Measurements from ENCODE around the gene RAD51C. TPM values are rescaled to one million over a fixed set of nuclear protein-coding genes. Genes with fewer than 3 reads are reported as not detected.

The RAD51C gene
- total and polyA plus RNA-seq, 10 of the 15 experiments (the other 5 are each of a cell fraction or from before 2014, with no cell fraction given): 59.6 to 267 (median 106) TPM

GRCh38 chr17:58728798-58729197 lies 36.4 kb downstream of the RAD51C start (continued):
- TF ChIP-seq ZBTB4 (CRISPR knock-in tag; IDR thresholded peaks at IDR 0.05) (no peak), CBFB (IDR thresholded peaks at IDR 0.05; ENCODE audit: low read depth) (no peak), NKRF (conservative IDR thresholded peaks at IDR 0.05) (no peak)

- POLR2A ChIA-PET: interaction anchor here (0.5 kb wide), 1 partner anchor 324 kb away, joined by 3 read pairs; no protein-coding TSS in a partner anchor
- in situ Hi-C loops (cut with MboI): no loop called here
These were observed 38.5 kb downstream of the RAD51C start for GRCh38 chr17:58730937-58731336.

More at GRCh38 chr17:58730937-58731336, 38.5 kb downstream of the RAD51C start:
- SMC1A ChIA-PET (ENCODE audit: uncharacterized antibody, unreplicated experiment): interaction anchor here (0.7 kb wide), 1 partner anchor 16 kb away, joined by 4 read pairs; no protein-coding TSS in a partner anchor
- ATAC-seq (no peak), DNase-seq (ENCODE audit: low read depth, low spot score) (no peak), FAIRE-seq (no peak)
- H2AFZ ChIP-seq (ENCODE audit: control insufficient read depth, low read depth, low read length): no peak overlapping the region
- no peaks in the 10 kb centered on the region for H3K79me2 ChIP-seq (ENCODE audit: control insufficient read depth, insufficient read depth, low read length)
- H3K27ac ChIP-seq (ENCODE audit: control insufficient read depth, insufficient read depth): no peak overlapping the region
- TF ChIP-seq MXI1 (IDR thresholded peaks at IDR 0.05; ENCODE audit: low read depth, low read length): no peak
- TF ChIP-seq RFX5 (IDR thresholded peaks at IDR 0.05; ENCODE audit: low read depth, low read length): no peak
- no peak for TF ChIP-seq ZNF622 (IDR thresholded peaks at IDR 0.05)
- TF ChIP-seq E2F8 (IDR thresholded peaks at IDR 0.05; ENCODE audit: low read depth, partially characterized antibody): no peak
- TF ChIP-seq PAX5 (IDR thresholded peaks at IDR 0.05; ENCODE audit: borderline replicate concordance, low read depth, low read length): no peak
- no peak for TF ChIP-seq NFYB (IDR thresholded peaks at IDR 0.05; ENCODE audit: insufficient read depth, low read depth, low read length)
- TF ChIP-seq PKNOX1 (IDR thresholded peaks at IDR 0.05): no peak
- TF ChIP-seq RAD51 (IDR thresholded peaks at IDR 0.05): no peak
- RAD21 ChIA-PET (ENCODE audit: unreplicated experiment): interaction anchor here (1.1 kb wide), 1 partner anchor 274 kb away, joined by 3 read pairs; no protein-coding TSS in a partner anchor
- no peak overlapping the region for H3K9ac ChIP-seq (ENCODE audit: control insufficient read depth, insufficient read depth, low read length)
- no TSS peak for BruUV-seq (replicated peaks)
- intact Hi-C loops (cut with micrococcal nuclease; ENCODE audit: unreplicated experiment): no loop called here
- no peaks in the 10 kb centered on the region for H3K27me3 ChIP-seq (replicated peaks in 1 of 2; ENCODE audit: control insufficient read depth in 2 of 2, insufficient read depth in 2 of 2, low read length in 1 of 2)
- no peaks in the 10 kb centered on the region for H3K9me3 ChIP-seq (replicated peaks; ENCODE audit: control insufficient read depth, insufficient read depth, low read length)
- CTCF ChIA-PET: interaction anchor here (0.8 kb wide), 1 partner anchor 18 kb away, joined by 3 read pairs; no protein-coding TSS in a partner anchor
- no peaks in the 10 kb centered on the region for H3K4me1 ChIP-seq (ENCODE audit: control insufficient read depth, insufficient read depth, low read length)
- no peak overlapping the region for H3K4me2 ChIP-seq (ENCODE audit: control insufficient read depth, insufficient read depth)
- no peak overlapping the region for H3K4me3 ChIP-seq
- H4K20me1 ChIP-seq (ENCODE audit: control insufficient read depth, insufficient read depth): no peaks in the 10 kb centered on the region
- H3K36me3 ChIP-seq (ENCODE audit: control insufficient read depth in 2 of 2, insufficient read depth in 2 of 2, low read length in 1 of 2): no peaks in the 10 kb centered on the region; a peak in 1 of 4 replicates

Measured in GM12878 (cell line).